ENCODE results near the gene FITM1.

The FITM1 gene

GRCh38 chr14:24141097-24141880 is 10.8 kb downstream of the FITM1 start, which contains the start of gene EMC9:
Gene EMC9, minus strand, starts transcription at chr14:24141591. Its CDS starts 287 bp downstream, at chr14:24141304.
- DNase-seq = peak; percentile 100

GRCh38 chr14:24143511-24143910 is 13.1 kb downstream of the FITM1 start:
- DNase-seq = no peak

GRCh38 chr14:24144451-24144850 is 14.0 kb downstream of the FITM1 start:
- no peak for DNase-seq

GRCh38 chr14:24145219-24145618 is 14.8 kb downstream of the FITM1 start:
- no peak for DNase-seq

- peak; percentile 42 for DNase-seq
Measured at GRCh38 chr14:24145690-24146452, 15.4 kb downstream of the FITM1 start.

- DNase-seq = peak; percentile 98
Measured at GRCh38 chr14:24146453-24146977, 16.1 kb downstream of the FITM1 start, which contains the start of gene PSME2. Gene PSME2, minus strand, starts transcription at chr14:24146610. Its CDS starts 29 bp downstream, at chr14:24146581.

GRCh38 chr14:24146978-24147760 is 16.7 kb downstream of the FITM1 start, which contains the start of gene RNF31:
Gene RNF31, plus strand, starts transcription at chr14:24147498. Its CDS starts 201 bp downstream, at chr14:24147699.
- peak; percentile 99 for DNase-seq

GRCh38 chr14:24147761-24148428 is 17.4 kb downstream of the FITM1 start:
- no peak for DNase-seq

- no peak for DNase-seq
Measured at GRCh38 chr14:24149302-24149969, 19.0 kb downstream of the FITM1 start.

- no peak for DNase-seq
Measured at GRCh38 chr14:24150061-24150460, 19.6 kb downstream of the FITM1 start.

GRCh38 chr14:24150567-24150966 is 20.1 kb downstream of the FITM1 start:
- no peak for DNase-seq

- no peak for DNase-seq
Measured at GRCh38 chr14:24150993-24151392, 20.5 kb downstream of the FITM1 start.

GRCh38 chr14:24151404-24152080 is 21.1 kb downstream of the FITM1 start:
- DNase-seq = no peak

GRCh38 chr14:24155100-24155499 is 24.6 kb downstream of the FITM1 start:
- no peak for DNase-seq

GRCh38 chr14:24156840-24157239 is 26.4 kb downstream of the FITM1 start:
- no peak for DNase-seq

- no peak for DNase-seq
Measured at GRCh38 chr14:24157331-24157730, 26.9 kb downstream of the FITM1 start.

- no peak for DNase-seq
Measured at GRCh38 chr14:24159777-24160498, 29.5 kb downstream of the FITM1 start.

GRCh38 chr14:24160499-24160849 is 30.0 kb downstream of the FITM1 start:
- no peak for DNase-seq

GRCh38 chr14:24160850-24161804 is 30.7 kb downstream of the FITM1 start, which contains the start of gene IRF9:
Gene IRF9, plus strand, starts transcription at chr14:24161265. Its CDS starts 880 bp downstream, at chr14:24162145.
- peak; percentile 96 for DNase-seq

Measured in NCI-H345 (cell line).